ENCODE measurements around the gene MSL3.

The MSL3 gene

GRCh38 chrX:11759461-11760311 lies 1.6 kb downstream of the MSL3 start:
- peak; percentile 90 for DNase-seq

- DNase-seq = no peak
Observed at GRCh38 chrX:11760958-11761357, 2.9 kb downstream of the MSL3 start.

GRCh38 chrX:11764602-11765067 lies 6.6 kb downstream of the MSL3 start:
- DNase-seq = no peak

GRCh38 chrX:11765449-11765848 lies 7.4 kb downstream of the MSL3 start:
- no peak for DNase-seq

DNA sequence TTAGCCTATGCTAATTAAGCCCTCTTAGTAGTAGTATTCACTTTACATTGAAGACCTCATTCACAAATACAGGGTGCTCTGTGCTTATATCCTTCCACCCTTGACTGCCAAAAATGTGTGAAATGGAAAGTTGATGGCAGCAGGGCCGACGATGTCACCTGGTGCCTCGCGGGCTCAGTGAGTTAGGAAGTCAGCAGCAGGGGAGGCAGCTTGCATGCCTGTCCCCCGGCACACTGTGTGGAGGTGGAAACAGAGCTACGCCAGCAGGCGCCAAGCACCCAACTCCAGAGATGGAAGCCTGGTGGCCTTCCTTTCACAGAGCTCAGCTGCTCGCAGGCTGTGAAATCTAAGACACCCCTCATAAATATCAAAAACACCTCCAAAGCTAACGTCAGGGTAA lies 8.4 kb downstream of the MSL3 start:
- DNase-seq = no peak

GRCh38 chrX:11768039-11768438 lies 10.0 kb downstream of the MSL3 start:
- DNase-seq = no peak

- peak; percentile 46 for DNase-seq
Observed at GRCh38 chrX:11770320-11770719, 12.3 kb downstream of the MSL3 start.

DNA sequence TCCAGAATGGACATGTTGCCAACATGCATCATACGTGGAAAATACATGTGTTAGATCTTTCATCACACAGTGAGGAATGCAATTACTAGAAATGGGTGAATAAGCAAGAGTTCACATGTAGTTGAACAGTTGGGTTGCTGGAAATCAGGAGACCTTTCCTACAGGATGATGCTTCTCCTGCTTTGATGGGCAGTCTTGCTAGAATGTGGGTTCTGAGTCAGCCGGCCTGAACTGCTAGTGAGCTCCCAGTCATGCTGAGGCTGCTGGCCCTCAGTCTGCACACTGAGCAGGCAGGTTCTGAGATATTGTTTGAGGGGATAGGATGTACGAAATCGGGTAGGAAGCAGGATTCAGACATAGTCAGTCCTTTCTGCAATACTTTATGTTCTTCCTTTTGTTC lies 20.2 kb downstream of the MSL3 start:
- no peak for DNase-seq

DNA sequence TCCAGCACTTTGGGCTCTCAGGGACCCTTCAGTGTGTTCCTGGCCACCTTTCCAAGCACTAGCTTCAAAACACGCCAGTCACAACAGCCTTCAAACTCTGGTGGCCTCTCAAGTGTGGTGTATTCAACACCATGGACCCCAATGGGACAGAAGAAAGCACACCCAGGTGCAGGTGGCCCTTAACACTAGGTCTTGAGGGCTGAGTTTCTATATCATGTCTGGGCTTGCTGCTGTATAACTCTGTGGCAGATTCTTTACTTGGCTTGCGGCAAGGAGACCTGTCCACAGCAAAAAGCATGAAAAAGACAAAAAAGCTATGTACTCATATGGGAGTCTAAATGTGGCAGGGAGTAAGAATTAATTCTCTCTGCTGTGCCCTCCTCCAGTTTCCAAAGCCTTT lies 23.1 kb downstream of the MSL3 start:
- DNase-seq = no peak

DNA sequence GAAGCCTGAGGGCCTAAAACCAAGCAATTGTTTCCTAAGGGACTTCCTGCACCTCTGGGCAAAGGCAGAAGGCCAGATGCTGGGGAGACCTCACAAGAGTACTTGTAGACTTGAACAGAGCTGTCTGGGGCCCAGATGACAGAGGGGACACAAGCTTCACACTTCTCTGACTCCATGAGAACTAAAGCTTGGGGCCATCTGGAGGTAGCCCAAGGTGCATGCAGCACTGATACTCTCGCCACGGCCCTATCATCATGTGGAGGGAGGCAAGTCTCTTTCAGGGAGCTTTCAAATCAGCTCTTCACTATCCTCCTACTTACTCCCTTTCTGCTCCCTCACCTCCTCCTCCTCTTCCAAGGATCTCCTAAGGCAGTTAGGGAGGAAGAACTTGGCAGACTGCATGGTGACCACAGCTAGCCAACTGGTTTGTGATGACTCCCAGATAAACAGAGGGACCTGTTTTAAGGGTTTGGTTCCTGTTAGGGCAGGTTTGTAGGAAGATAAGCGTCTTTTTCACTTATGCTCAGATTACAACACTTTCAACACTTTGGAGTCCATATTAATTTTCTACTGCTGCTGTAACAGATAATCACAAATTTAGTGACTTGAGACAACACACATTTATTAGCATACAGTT lies 23.8 kb downstream of the MSL3 start:
- DNase-seq = no peak

DNA sequence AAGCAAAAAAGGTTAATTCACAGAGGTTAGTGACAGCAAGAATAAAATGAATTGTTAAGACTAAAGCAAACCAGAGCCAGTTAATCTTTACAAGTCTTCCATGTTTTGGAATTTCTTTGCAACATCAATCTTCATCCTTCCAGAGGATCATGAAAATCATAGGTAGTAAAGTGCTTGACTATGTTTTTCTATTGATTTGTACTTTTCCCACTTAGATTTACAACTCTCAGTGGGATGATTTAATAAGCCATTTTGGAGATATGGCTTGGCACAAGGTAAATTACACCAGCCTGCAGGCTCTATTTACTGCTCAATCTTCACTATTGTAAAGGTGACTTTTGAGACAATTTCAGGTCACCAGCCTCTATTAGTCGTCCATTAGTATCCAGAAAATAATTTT lies 26.5 kb downstream of the MSL3 start:
- no peak for DNase-seq

DNA sequence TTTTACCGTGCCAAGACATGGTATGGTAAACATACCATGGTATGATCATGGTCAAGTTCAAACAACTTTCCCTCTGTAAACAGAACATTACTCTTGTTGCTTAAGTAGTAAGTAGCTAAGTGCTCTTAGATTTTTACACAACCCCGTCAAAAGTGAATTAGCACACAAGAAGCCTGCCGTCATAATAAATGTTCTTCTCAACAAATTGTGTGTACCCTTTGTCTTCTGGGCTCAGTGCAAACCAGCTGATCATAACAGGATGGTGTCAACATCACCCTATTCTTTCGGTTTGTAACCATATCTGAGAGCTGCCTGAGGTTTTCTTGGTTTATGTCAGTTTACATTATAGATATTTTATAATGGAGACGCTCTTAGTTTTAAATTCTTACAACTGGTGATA lies 28.8 kb downstream of the MSL3 start:
- DNase-seq = no peak

GRCh38 chrX:11787564-11787963 lies 29.5 kb downstream of the MSL3 start:
- DNase-seq = peak; percentile 50

- DNase-seq = no peak
Observed at GRCh38 chrX:11789809-11790208, 31.8 kb downstream of the MSL3 start.

DNA sequence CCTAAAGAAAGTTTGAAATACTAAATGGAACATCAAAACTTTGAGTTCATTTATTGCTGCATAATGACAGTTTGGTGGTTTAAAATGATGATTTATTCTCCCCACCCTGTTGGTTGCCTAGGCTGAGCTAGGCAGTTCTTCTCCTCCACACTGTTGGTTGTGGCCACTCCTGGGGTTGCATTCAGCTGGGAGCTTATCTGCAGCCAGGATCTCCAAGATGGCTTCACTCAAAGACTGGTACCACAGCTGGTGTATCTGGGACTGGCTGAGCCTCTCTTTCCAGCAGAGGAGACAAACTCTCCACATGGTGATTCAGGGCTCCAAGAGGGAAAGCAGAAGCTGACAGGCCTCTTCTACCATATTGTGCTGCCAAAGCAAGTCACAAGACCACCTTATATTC lies 33.1 kb downstream of the MSL3 start:
- DNase-seq = no peak

DNA sequence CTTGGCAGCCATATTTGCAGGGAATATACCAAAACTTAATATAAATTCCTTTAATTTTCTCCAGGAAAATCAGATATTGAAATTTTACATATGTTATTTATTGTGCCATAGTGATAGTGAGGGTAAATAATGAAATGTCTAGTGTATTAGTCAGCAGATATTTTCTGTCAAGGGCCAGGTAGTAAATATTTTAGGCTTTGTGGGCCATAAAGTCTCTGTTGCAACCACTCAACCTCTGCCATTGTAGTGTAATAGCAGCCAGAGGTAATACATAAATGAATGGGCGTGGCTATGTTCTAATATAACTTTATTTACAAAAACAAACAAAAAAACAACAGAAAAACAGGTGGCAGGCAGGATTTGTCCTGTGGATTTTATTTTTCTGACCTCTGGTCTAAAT lies 33.5 kb downstream of the MSL3 start:
- no peak for DNase-seq

- no peak for DNase-seq
Observed at GRCh38 chrX:11792461-11793421, 34.7 kb downstream of the MSL3 start.

- no peak for DNase-seq
Observed at GRCh38 chrX:11793734-11794133, 35.7 kb downstream of the MSL3 start.

GRCh38 chrX:11813341-11813740 lies 55.3 kb downstream of the MSL3 start:
- DNase-seq = no peak

Data from HCEC 1CT (cell line).